Measurements from ENCODE around the gene PTTG1IP2.

GRCh38 chr7:90512821-90513254 lies 43.4 kb downstream of the PTTG1IP2 start:
- TF ChIP-seq POLR2A (IDR thresholded peaks at IDR 0.05) = no peak
- TF ChIP-seq CTCF (IDR thresholded peaks at IDR 0.05) = no peak

Measured in thyroid gland (tissue), 4 donors.